GM21390 (cell line): ENCODE measurements around the gene TRMT44.

Experiments
- ATAC-seq: cut with Tn5 transposase; IDR thresholded peaks from one replicate; pipeline ENCODE4 v1.9.1; 2021; ENCODE audit not compliant: unreplicated experiment

The TRMT44 gene

DNA sequence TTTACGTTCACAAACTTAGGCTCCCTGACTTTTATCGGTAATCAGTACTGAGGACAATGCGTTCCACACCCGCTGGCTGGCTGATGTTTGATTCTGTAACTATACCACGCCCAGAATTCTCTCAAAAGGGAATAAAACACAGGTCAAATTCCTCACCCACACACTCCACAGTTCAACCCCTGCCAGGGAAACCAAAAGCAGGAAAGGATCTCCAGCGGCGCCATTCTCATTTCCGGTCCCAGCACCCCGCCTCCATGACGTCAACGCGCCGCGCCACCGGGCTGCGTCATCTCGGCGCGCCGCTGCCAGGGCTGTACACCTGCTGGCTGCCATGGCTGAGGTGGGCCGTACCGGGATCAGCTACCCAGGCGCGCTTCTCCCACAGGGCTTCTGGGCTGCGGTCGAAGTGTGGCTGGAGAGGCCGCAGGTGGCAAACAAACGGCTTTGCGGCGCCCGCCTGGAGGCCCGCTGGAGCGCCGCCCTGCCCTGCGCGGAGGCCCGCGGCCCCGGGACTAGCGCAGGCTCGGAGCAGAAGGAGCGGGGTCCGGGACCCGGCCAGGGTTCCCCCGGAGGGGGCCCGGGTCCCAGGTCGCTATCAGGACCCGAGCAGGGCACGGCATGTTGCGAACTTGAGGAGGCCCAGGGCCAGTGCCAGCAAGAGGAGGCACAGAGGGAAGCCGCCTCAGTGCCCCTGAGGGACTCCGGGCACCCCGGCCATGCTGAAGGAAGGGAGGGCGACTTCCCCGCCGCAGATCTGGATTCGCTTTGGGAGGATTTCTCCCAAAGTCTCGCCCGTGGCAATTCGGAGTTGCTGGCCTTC is at the start of gene TRMT44, which contains the start of gene ACOX3:
TSS of gene TRMT44 (plus strand) at position 286 of the 820 bp plus-strand sequence. CDS start at position 332, 46 bp downstream.
TSS of gene ACOX3 (minus strand) at position 232 of the 820 bp plus-strand sequence. CDS start 24,202 bp downstream, outside the sequence.
- peak; percentile 88 for ATAC-seq

GRCh38 chr4:8391071-8391470 is 49.5 kb upstream of the TRMT44 start:
- no peak for ATAC-seq

- peak; percentile 93 for ATAC-seq
Measured at GRCh38 chr4:8391972-8392371, 48.6 kb upstream of the TRMT44 start.

DNA sequence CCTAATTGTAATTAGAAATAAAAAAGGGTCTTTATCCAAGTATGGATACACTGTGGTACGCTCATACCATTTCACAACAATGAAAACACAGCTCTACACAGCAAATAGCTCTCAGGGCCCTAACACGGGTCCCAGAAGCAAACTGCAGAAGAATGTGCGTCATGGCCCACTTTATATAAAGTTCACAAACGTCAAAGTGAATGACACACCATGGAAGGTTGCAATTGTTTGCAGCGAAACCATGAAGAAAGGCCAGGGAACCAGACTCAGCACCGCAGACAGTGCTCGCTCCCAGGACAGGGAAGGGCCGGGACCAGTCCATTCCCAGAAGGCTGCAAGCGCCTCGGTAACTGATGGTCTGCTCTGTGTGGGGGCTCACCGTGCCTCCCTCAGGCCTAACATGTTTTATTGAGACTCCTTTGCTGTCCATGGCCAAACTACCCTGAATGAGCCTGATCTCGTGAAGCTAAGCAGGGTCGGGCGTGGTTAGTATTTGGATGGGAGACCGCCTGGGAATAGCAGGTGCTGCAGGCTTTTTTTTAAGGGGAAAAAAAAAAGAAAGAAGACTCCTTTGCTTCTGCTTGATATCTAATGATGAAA is 47.9 kb upstream of the TRMT44 start:
- no peak for ATAC-seq

DNA sequence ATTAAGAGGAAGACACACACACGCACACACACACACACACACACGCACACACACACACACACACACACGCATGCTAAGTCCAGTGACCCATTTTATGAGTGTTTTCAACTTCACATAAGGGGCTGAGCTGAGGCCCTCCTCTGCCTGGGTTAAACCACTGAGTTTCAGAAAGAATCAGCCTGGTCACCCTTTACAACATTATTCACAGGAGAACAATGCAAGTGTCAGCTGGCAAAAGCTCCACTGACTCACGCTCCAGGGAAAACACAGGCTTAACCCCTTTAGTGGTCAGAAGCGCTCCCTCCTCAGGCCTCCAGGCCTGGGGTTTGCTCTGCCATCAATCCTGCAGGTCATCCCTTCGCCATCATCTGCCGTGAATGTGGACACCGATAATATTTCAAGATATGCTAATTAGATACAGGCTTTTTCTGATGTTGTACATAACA is 47.0 kb upstream of the TRMT44 start:
- no peak for ATAC-seq

- ATAC-seq, result no peak
Measured at GRCh38 chr4:8394061-8394519, 46.5 kb upstream of the TRMT44 start.

- ATAC-seq, result no peak
Measured at GRCh38 chr4:8394806-8395205, 45.8 kb upstream of the TRMT44 start.

GRCh38 chr4:8395504-8396296 is 44.9 kb upstream of the TRMT44 start:
- no peak for ATAC-seq

DNA sequence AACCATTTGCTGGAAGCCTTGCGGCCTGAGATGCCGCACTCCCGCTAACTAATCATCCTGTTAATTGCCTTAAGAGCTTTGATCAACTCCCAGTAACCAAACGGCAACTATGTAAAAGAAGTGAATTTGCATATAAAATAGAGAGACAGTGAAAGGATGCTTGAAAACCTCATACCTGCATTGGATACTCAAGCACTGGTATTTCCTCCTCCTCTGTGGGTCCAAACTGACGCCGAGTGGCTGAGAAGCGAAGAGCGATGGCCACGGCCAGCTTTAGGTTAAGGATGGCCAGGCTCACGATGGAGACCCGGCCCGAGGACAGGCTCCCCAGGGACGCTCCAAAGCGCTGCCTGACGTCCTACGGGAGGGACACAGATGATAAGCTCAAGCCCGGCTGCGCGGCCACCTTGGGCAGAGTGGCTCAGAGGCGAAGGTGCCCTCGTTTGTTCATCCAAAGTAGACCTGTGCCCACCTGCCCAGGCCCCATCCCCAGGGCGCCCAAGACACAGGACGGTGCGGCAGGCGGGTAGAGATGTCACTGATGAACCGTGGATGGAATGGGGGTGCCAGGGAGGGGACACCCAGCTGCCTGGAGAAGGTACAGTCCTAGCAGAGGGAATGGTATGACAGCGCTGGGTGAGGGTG is 43.7 kb upstream of the TRMT44 start:
- no peak for ATAC-seq

DNA sequence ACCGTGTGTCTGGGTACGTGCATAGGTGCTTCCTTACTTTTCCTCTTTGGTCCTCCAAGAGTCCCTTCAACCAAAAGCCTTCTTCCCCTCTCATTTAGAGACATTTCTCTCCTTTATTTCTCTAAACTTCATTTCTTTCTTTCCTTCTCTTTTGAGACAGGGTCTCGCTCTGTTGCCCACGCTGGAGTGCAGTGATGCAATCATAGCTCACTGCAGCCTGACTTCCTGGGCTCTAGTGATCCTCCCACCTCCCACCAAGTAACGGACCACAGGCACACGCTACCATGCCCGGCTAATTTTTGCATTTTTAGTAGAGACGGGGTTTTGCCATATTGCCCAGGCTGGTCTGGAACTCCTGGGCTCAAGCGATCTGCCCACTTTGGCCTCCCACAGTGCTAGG is 42.2 kb upstream of the TRMT44 start:
- no peak for ATAC-seq

GRCh38 chr4:8399298-8399697 is 41.3 kb upstream of the TRMT44 start:
- no peak for ATAC-seq

- no peak for ATAC-seq
Measured at GRCh38 chr4:8400632-8401325, 39.8 kb upstream of the TRMT44 start.

- no peak for ATAC-seq
Measured at GRCh38 chr4:8401665-8402064, 38.9 kb upstream of the TRMT44 start.

DNA sequence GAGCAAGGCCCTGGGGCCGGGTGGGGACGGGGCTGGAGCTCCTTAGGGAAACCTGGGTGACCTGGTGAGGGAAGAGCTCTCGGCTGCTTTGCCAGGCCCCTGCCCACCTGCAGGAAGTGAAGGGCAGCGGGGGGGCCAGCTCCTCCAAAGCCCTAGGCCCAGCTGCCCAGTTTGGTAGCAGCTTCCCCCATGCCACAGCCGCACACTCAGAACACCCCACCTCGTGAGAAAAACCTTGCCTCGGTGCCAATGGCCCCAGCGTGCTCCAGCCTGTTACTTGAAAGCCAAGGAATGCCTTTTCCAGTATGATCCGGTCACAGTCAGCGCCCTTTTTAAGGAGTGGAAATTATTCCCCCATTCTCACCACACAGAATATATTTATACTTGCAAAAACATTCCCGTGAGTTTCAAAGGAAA is 38.4 kb upstream of the TRMT44 start:
- ATAC-seq, result no peak

DNA sequence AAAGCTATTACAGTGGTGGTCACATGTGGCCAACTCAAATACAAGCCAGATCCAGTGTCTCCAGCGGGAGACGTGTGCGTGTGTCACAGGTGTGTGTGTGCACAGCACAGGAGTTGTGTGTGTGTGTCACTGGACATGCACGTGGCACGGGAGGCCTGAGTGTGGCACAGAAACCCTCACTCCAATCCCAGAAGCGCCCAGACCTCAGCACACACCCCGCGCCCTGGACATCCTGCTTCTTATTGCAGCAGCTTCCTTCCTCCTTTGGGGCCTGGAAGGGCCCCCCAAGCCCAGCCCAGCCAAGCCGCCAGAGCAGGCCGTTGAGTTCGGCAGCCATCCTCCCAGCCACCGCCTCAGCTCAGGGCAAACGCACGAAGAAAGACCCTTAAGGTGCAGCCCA is 37.9 kb upstream of the TRMT44 start:
- ATAC-seq, result no peak

DNA sequence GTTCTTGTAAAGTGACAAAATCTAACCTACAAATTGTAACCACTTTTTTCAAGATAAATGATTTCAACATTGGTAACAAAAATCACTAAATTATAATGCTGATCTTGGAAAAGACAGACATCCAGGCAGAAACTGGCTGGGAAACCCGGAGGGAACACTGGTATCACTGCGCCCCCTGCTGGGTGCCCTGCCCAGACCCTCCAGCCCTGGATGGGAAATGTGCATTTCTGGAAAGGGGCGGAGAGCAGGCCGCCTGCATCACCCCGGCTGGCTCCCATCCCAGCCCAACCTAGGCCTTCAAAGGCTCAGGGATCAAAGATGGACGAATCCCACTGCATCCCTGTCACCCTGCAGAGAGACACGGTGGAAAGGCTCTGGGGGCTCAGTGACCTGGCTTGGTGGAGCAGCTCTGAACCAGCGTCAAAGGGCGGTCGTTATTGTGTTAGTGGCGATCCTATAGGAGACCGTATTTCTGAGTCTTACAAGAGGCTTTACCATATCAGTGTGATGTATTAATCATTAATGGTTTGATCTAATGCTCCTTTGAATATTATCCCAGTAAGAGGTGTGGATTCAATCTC is 37.3 kb upstream of the TRMT44 start:
- no peak for ATAC-seq

DNA sequence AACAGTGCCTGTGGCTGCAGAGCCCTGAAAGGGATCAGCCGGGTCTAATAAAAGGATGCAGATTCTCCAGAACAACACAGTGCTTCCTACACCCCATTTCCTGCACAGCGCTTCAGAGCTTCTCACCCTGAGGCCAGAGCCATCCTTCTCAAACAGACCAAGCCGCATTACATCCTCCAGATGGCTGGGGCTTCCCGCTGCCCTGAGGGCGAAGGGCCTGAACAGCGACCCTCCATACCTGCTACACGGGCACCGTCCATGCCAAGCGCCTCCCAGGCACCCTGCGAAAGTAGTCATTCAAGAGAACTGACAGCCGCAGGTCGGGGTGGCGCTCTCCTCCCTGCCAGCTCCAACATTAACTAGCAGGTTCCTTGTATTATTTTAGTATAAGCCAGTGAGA is 36.6 kb upstream of the TRMT44 start:
- ATAC-seq, result no peak

GRCh38 chr4:8404791-8405515 is 35.6 kb upstream of the TRMT44 start:
- no peak for ATAC-seq

DNA sequence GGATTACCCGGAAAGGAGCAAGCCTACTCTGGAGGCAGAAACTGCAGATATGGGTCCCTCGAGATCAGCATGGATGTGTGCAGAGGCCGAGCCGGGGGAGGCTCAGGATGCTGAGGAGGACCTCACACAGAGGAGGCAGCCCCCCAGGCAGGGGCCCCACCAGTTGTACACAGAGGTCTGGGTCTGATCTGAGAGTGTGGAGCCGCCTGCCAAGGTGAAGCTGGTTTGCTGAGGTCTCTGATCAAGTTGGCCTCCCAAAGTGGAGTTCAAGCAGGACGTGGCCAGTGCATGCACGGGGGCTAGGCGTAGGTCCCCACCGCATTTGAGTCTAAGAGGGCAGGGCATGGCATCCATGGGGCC is 35.1 kb upstream of the TRMT44 start:
- ATAC-seq, result no peak
